HG02970 (cell line): ENCODE data around the gene SLC25A5.
"Not testable (repeated sequence)": the region's sequence is repeated elsewhere in the genome, so short reads cannot be mapped to it uniquely, and the experiment has no call there.

Experiments
- ATAC-seq: cut with Tn5 transposase; IDR thresholded peaks from one replicate; pipeline ENCODE4 v1.9.1; 2021; ENCODE audit warnings: mild to moderate bottlenecking, moderate library complexity, moderate number of reproducible peaks; ENCODE audit not compliant: unreplicated experiment, low FRiP score

Gene SLC25A5

DNA sequence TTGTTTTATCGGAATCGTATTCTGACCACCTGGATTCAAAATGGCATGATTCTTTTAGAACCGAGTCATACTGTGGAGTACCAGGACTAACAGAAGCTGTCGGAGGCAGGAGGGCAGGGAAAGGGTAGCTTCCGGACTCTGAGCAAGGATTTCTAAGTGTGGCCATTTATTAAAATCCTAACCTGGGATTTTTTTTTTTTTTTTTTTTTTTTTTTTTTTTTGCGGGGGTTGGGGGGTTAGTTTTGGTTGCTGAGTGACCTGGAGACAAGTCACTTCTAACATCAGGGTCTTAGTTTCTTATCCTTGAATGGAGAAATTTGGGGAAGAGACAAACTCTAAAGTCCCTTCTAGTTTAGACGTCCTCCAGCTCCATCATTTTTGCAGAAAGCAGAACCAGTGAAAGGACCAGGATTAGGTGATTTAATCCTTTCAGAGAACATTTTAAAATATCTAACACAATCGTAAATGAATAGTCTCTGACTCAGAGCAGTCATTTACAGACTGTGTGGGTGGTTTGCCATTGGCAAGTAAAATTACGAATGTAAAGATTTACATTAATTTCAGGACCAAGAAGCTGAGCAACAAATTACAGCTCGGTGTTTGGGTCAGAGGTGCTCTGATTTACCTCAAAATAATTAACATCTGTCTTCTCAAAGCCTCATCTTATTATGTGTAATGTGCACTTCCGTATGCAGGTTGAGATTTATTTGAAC lies 7.3 kb downstream of the SLC25A5 start:
- ATAC-seq = no peak

DNA sequence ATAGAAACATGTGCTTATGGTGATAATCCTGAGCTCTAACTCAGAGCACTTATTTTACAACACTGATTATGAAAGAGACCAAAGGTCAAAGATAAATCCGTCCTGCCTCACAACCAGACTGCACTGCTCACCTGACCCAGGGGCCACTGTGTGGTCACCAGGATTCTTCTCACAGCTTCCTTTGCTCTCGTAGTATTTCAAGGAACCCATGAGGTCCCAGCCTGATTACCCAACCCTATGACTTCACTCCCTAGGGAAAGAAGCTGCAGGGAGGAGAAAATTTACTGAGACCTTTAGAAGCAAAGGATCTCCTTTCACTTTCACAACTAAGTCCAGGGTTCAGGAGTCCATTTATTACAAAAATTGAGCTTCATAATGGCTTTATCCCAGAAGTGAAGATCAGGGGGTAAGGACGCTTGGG lies 9.6 kb downstream of the SLC25A5 start:
- no peak for ATAC-seq

DNA sequence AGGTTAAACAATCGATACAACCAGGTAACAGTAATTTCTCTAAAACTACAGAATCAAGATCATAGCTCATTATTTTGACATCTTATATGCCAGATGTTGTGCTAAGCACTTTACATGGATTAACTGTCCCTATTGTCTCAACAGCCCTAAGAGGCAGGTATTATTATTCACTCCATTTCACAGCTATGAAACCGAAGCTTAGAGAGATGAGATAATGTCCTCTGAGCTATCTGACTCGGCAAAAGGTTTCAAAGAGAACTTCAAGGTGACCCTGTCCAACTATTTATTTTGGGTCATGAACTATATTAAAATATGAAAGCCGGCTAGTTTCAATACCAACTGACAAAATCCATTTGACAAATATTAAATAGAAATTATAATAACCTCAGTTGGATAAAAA lies 10.3 kb downstream of the SLC25A5 start:
- no peak for ATAC-seq

DNA sequence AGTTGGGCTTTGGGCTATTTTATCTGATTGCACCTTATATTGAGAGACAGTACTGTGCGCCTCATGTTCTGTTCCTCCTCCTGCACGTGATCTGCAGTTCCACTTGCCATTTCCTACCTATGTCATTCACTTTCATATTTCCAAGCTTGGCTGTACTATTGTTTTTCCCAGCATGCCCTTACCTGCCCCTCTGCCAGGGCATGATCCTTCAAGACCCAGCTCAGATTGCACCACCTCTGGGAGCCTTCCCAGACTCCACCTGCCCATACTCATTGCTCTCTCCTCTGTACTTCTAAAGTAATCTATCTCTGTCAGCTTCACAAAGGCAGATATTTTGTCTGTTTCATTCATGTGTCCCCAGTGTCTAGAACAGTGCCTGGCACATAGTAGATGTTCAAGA lies 11.6 kb downstream of the SLC25A5 start:
- no peak for ATAC-seq

DNA sequence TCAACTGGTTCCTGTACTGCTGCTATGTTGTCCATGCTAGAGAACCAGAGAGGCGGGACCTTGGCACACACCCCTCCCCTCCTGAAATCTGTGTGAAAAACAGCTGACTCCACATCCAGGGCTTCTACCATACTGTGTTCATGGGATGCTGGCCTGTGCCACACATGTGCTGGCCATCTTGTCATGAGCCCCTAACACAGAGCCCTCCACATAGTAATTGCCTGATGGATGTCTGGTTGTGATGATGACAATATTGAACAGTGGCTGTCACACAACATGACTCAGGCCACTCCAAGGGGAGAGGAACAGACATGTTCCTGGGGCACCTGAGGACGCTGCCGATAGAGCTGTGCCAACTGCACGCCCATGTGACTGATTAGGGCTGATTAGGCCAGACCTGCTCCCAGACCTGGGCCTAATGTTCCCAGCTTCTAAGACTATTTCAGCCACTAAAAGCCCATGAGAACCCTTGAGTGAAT lies 13.1 kb downstream of the SLC25A5 start:
- no peak for ATAC-seq

DNA sequence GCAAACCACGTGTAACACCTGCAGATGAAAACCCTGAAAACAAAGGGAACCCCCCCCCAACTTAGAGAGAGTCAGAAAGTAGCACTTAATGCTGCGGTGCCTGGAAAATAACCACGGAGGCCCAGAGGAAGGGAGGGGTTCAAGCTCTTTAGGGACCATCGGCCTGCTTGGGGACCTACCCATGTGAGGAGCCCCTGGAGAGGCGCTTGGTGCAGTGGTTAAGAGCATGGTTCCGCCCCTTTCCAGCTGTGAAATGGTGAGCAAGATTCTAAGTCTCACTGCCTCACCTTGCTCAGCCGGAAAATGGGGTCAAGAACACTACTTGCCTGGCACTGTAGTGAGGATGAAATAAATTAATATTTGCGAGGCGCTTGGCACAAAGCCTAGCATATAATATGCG lies 13.8 kb downstream of the SLC25A5 start:
- no peak for ATAC-seq

DNA sequence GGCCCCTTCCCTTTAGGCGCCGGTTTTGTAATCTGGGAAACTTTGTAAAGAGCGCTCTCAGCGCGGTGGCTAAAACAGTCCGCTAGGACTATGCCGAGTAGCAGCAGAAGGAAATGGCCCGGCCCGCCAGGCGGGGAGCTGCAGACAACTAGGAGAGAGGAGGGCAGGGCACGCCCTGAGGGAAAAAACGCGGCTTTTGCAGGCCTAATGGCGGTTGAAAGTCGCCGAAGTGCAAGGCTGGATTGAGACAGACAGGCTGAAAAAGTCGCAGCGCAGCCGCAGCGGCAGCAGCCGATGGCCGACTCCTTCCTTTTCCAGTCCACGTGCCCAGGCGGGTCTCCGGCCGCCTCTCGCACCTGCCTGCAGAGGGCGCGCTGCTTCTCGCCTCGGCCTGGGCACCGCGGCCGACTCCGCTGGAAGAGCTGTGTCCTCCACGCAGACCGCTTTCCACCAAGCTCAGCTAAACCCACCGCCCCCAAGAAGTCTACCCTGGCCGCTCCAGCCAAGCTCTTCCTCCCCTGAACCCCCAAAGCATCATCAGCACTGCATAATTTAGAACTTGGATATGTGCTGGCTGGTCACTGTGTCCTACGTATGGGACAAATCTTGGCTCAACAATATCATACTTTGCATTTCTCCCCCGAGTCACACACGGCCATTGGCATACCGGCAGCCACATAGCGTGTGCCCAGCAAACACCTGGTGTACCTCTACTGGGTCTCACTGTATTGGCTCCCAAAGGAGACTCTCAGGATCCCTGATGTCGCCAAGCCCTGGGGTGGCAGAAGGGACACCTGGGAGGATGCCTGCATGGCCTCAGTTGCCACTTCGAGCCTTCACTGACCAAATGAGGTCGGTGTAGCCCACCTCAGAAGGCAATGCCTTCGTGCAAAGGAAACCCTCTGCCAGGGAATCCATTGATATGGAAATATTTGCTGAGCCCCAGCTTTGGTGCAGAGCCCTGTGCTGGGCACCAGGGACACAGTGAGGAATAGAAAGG lies 14.5 kb downstream of the SLC25A5 start:
- ATAC-seq = no peak

DNA sequence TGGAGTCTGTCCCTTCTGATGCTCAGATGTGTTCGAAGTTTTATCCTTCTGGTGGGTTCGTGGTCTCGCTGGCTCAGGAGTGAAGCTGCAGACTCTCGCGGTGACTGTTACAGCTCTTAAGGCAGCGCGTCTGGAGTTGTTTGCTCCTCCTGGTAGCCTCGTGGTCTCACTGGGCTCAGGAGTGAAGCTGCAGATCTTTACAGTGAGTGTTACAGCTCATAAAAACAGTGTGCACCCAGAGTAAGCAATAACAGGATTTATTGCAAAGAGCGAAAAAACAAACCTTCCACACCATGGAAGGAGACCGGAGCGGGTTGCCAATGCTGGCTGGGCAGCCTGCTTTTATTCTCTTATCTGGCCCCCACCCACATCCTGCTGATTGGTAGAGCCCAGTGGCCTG lies 18.5 kb downstream of the SLC25A5 start:
- ATAC-seq = no peak

DNA sequence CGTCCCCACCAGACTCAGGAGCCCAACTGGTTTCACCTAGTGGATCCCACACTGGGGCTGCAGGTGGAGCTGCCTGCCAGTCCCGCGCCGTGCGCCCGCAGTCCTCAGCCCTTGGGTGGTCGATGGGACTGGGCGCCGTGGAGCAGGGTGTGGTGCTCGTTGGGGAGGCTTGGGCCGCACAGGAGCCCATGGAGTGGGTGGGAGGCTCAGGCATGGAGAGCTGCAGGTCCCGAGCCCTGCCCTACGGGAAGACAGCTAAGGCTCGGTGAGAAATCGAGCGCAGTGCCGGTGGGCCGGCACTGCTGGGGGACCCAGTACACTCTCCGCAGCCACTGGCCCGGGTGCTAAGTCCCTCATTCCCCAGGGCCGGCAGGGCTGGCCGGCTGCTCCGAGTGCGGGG lies 19.5 kb downstream of the SLC25A5 start:
- ATAC-seq = not testable (repeated sequence)

DNA sequence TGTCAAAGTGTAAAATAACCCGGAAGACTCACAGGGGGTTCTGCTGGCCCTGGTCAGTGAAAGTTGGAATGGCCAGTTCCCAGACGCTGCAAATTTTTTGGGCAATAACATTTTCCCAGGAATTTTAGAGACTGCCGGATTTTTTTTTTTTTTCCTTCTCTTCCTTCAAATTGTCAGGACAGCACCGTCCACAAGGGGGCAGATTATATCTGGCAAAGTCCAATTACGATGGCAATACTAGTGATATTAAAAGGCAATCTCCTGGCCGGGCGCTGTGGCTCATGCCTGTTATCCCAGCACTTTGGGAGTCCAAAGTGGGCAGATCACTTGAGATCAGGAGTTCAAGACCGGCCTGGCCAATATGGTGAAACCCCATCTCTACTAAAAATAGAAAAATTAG lies 20.5 kb downstream of the SLC25A5 start:
- no peak for ATAC-seq

DNA sequence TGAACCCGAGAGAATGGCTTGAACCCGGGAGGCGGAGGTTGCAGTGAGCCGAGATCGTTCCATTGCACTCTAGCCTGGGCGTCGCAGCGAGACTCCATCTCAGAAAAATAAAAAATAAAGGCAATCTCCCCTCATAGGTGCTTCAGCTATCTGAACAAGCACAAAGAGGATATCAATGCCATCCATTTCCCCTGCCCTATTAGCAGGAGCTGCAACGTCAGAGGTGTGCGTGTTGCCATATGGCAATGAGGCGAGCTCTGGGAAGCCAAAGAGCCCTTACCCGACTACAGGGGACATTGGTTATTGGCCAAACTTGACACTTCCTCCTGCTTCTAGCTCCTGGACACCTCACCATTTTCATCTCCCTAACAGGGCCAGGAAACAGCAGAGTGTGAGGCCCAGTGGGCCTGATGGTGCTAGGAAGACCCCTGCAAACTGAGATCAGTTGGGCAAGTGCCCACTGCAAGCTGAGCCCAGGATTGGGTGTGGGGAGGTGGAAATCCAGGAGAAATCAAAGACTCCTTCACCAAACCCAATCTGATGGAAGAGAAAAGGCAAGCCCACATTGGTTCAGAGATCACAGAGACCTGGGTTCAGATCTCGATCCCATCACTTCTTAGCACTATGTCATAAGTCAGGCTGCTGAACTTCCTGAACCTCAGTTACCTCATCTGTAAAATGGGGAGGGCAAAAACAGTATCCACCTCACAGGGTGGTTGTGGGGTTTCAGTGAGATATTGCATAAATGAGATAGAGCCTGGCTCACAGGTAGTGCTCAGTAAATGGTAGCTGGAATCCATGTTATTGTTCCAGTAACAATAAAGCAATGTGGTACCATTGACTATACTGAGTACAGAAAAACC lies 21.2 kb downstream of the SLC25A5 start:
- ATAC-seq = no peak

DNA sequence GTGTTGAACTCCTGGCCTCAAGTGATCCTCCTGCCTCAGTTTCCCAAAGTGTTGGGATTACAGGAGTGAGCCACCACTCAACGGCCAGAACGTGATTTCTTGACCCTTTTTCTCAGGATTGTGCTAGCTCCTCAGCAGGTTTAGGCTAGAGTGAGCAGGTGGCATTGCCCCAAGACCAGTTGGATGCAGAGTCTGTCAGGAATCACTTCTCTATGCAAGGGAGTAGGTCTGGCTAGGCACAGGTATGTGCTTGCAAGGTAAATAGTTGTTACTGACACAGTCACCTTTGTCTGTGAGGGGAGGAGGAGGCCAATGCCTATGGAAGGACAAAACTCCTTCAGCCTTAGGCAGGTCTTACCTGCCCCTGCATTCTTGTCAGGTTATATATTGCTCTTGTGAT lies 24.2 kb downstream of the SLC25A5 start:
- ATAC-seq = no peak

DNA sequence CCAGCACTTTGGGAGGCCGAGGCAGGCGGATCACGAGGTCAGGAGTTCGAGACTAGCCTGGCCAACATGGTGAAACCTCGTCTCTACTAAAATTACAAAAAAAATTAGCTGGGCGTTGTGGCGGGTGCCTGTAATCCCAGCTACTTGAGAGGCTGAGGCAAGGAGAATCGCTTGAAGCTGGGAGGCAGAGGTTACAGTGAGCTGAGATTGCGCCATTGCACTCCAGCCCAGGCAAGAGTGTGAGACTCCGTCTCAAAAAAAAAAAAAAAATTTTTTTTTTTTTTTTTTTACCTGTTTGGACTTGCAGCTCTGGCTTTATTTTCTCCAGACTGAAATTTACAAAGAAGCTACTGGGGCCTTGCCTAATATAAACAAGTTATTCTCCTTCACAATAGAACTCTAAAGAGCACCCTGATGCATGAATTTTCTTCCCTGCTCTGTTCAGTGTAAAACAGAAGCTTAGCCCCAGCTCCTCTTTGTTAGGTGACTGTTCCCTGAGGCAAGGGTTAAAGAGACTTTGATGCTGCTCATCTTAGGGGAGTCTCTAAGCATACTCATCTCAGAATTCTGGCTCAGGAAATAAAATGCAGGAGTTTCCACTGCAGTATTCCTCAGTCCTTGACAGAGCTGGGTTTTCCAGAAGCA lies 25.7 kb downstream of the SLC25A5 start:
- not testable (repeated sequence) for ATAC-seq

DNA sequence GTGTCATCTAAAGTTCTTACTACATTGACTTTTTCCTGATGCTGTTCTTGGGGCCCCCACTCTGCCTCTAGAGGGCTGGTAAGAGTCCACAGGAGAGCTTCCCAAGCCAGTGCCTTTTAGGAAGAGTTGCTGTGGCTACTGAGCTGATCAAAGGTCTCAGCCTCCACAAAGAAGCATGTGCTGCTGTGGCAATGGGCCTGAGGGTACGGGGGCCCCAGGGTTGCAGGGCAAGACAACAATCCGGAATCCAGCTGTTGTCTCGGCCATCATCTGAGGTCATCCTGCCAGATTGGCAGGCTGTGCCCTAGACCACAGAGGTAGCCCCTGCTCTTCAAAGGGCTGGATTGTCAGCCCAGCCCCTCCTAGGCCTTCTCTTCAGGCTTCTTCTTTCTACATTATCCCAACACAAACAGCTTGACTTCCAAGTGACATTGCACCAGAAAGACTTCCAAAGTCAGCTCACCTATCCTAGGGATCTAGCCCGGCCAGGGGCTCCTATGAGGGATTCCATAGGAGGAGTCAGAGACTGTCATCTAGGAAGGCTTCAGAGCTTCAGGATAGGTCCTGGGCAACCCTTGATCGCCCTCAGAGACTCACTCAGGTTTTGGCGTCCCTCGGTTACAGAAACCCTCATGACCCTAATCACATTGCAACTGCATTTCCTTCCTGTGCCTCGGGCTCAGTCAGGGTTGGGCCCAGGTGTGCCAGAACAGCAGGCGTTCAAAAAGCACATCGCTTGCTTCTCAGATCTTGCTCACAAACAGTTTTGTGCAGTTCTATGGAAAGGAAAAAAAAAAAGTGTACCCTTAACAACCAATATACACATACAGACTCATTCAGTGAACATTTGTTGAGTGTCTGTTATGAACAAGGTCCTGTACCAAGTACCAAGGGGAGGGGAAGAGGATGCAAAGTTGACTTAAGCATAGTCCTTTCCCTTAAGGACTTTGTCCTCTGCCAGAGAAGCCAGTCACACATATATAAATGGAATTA lies 27.8 kb downstream of the SLC25A5 start:
- ATAC-seq = no peak

DNA sequence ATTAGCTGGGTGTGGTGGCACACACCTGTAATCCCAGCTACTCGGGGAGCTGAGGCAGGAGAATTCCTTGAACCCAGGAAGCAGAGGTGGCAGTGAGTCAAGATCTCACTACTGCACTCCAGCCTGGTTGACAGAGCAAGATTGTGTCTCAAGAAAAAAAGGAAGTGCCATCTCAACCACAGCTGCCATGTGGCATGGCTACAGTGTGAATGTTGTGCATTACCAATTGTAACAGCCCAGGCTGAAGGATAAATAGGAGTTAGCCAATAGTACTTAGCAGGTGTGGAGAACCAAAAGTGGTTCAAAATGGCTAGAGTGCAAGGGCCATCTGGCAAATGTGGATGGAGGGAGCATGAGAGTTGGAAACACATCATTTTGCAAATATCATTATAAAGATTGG lies 28.9 kb downstream of the SLC25A5 start:
- ATAC-seq = no peak

DNA sequence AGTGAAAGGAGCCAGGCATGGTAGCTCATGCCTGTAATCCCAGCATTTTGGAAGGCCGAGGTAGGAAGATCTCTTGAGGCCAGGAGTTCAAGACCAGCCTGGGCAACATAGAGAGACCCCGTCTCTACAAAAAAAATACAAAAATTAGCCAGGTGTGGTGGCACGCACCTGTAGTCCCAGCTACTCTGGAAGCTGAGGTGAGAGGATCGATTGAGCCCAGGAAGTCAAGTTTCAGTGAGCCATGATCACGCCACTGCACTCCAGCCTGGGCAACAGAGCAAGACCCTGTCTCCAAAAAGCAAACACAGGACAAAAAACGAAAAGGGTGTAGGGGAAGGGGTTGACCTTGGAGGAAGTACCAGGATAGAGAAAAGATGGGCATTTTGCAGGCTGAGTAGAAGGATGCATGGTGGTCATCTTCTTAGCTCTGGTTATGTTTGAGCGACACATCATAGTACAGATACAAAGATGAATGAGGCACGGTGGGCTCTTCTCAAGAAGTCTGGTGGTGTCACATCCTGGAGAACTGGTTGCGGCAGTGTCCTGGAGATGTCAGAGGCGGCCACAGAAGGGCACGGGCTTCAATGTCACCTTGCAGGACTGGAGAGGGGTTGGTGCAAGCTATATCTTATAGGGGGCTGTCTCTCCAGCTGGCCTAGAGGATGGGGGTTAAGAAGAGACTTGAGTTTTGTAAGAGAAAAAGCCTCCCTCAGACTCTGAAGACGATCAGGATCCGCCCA lies 32.0 kb downstream of the SLC25A5 start:
- no peak for ATAC-seq

DNA sequence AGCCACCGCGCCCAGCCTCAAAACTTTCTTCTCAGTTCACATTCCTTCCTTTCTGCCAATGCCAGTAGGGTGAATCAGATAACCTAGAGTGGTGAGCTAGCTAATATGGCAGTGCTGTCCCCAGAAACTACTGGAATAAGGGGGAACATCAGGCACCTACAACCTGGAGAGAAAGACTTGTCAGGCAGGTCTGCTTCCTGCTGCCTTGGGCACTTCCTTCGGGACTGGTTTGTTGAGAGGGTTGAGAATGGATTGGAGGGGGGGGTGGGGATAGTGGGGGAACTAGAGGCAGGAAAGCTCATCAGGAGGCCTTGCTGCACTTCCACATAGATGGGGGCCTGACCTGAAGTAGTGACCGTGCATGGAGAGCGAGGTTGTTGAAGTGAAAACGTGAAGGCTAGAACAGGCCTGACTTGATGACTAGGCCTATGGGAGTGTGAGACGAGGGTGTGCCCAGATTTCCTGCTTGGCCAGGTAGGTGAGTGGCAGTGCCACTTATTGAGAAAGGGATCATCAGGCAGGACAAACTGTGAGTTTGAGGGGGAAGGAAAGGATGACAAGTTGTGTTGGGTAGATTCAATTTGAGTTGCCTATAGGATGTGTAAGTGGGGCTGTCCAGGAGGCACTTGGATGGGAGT lies 33.4 kb downstream of the SLC25A5 start:
- no peak for ATAC-seq
